ENCODE measurements around the gene TET1.

DNA sequence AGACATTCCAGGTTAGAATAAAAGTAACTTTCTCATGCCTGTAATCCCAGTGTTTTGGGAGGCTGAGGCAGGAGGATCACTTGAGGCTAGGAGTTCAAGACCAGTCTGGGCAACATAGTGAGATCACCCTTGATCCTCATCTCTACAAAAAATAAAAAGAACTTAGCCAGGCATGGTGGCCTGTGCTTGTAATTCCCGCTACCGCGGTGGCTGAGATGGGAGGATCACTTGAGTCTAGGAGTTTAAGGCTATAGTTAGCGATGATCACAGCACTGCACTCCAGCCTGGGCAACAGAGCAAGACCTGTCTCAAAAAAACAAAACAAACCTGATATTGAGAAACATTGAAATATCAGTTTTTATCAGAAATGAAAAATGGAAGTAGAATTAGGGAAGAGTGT is 4.6 kb downstream of the TET1 start:
- TF ChIP-seq POLR2AphosphoS5 (IDR thresholded peaks at IDR 0.05; ENCODE audit: low read depth, low read length) (no peak), POLR2A (IDR thresholded peaks at IDR 0.05; ENCODE audit: low read depth, low read length) (no peak), TAF1 (IDR thresholded peaks at IDR 0.05; ENCODE audit: low read depth, low read length) (no peak)

All from GM12891 (cell line).